ENCODE measurements around the gene PRODH2.

The PRODH2 gene

GRCh38 chr19:35858311-35858710, 45.7 kb upstream of the PRODH2 start:
- Histone ChIP-seq H3K9me3 (no peaks in the 10 kb centered on the region), H3K27ac (no peak overlapping the region), H3K36me3 (no peaks in the 10 kb centered on the region), H3K4me1 (ENCODE audit: control insufficient read depth in 1 of 2, insufficient read depth in 1 of 2, low read depth in 1 of 2, low read length in 1 of 2) (peaks cover 3 to 4% of the 10 kb centered on the region in 2 experiments), H3K27me3 (peaks cover 100% of the 10 kb centered on the region), H3K4me3 (ENCODE audit: low read depth in 1 of 2, low read length in 1 of 2) (no peak overlapping the region)
- no peak for TF ChIP-seq CTCF (IDR thresholded peaks at IDR 0.05)

- peak within 1 kb of the TSS; percentile 61 to 67 for H3K4me3 ChIP-seq (ENCODE audit: low read depth in 1 of 2, low read length in 1 of 2)
- TF ChIP-seq CTCF (IDR thresholded peaks at IDR 0.05) = no peak
- H3K4me1 ChIP-seq (ENCODE audit: control insufficient read depth in 1 of 2, insufficient read depth in 1 of 2, low read depth in 1 of 2, low read length in 1 of 2) = peaks cover 3 to 4% of the 10 kb centered on the region in 2 experiments
- no peak within 1 kb of the TSS for H3K27ac ChIP-seq
- H3K36me3 ChIP-seq = no peaks in the 10 kb centered on the region
- no peaks in the 10 kb centered on the region for H3K9me3 ChIP-seq
- H3K27me3 ChIP-seq = peaks cover 100% of the 10 kb centered on the region
Observed at GRCh38 chr19:35856546-35857149, 44.0 kb upstream of the PRODH2 start, which contains the start of gene KIRREL2. Gene KIRREL2, plus strand, starts transcription at chr19:35856911. Its CDS starts 209 bp downstream, at chr19:35857120.

GRCh38 chr19:35853038-35853756, 40.6 kb upstream of the PRODH2 start:
- no peaks in the 10 kb centered on the region for H3K36me3 ChIP-seq
- H3K4me3 ChIP-seq (ENCODE audit: low read depth in 1 of 2, low read length in 1 of 2) = no peak overlapping the region
- no peaks in the 10 kb centered on the region for H3K9me3 ChIP-seq
- H3K27me3 ChIP-seq = peaks cover 100% of the 10 kb centered on the region
- no peak overlapping the region for H3K27ac ChIP-seq
- no peak for TF ChIP-seq CTCF (IDR thresholded peaks at IDR 0.05)
- H3K4me1 ChIP-seq (ENCODE audit: control insufficient read depth in 1 of 2, insufficient read depth in 1 of 2, low read depth in 1 of 2, low read length in 1 of 2) = peaks cover 3 to 4% of the 10 kb centered on the region in 2 experiments

DNA sequence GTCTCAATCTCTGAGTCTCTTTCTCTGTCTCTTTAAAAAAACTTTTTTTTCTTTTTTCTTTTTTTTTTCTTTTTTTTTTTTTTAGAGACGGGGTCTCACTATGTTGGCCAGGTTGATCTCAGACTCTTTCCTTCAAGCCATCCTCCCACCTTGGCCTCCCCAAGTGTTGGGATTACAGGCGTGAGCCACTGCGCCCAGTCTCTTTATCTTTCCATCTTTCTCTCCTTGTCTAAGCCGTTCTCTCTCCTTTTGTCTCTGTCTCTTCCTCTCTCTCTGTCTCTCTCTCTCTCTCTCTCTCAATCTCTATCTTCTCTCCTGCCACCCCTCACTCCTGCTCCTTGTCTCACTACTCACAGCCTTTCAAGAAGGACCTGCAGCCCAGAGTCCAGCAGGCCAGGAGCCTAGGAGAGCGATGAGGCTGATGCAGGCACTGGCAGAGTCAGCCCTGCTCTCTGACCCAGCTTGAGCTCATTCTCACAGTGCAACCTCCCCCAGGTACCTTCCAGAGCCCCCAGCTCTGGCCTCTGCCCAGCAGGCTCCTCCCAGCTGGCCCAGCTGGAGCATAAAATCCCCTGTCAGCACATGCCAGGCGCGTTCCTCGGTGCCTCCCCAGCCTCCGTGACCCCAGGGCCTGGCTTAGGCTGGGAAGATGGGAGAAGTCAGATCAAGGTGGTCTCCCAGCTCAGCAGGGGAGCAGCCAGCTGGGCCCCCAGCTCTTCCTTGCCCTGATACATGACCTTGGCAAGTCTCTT, 39.6 kb upstream of the PRODH2 start, which contains the start of gene NPHS1:
Gene NPHS1, minus strand, starts transcription at position 476 of the 752 bp plus-strand sequence. CDS start 667 bp downstream, outside the sequence.
- Histone ChIP-seq H3K36me3 (no peaks in the 10 kb centered on the region), H3K27me3 (peaks cover 100% of the 10 kb centered on the region), H3K4me1 (ENCODE audit: control insufficient read depth in 1 of 2, insufficient read depth in 1 of 2, low read depth in 1 of 2, low read length in 1 of 2) (peaks cover 3 to 4% of the 10 kb centered on the region in 2 experiments), H3K27ac (no peak within 1 kb of the TSS), H3K9me3 (no peaks in the 10 kb centered on the region), H3K4me3 (ENCODE audit: low read depth in 1 of 2, low read length in 1 of 2) (no peak within 1 kb of the TSS)
- TF ChIP-seq CTCF (IDR thresholded peaks at IDR 0.05) = no peak

GRCh38 chr19:35851213-35852028, 38.8 kb upstream of the PRODH2 start:
- Histone ChIP-seq H3K27me3 (peaks cover 99% of the 10 kb centered on the region), H3K27ac (no peak overlapping the region), H3K4me3 (ENCODE audit: low read depth in 1 of 2, low read length in 1 of 2) (no peak overlapping the region)

More at GRCh38 chr19:35851213-35852028, 38.8 kb upstream of the PRODH2 start:
- Histone ChIP-seq H3K4me1 (ENCODE audit: control insufficient read depth in 1 of 2, insufficient read depth in 1 of 2, low read depth in 1 of 2, low read length in 1 of 2) (no peaks in the 10 kb centered on the region), H3K9me3 (no peaks in the 10 kb centered on the region), H3K36me3 (no peaks in the 10 kb centered on the region)
- no peak for TF ChIP-seq CTCF (IDR thresholded peaks at IDR 0.05)

All from neutrophil (primary cell).